H9 (cell line): ENCODE measurements around the gene GAPT. TPM values are rescaled to one million over a fixed set of nuclear protein-coding genes. Genes with fewer than 3 reads are reported as not detected.

Experiments used
- DNase-seq: peaks from one replicate; pipeline ENCODE4 v3.0.0-alpha.2; 2017
- H2AFZ ChIP-seq: one replicate; pipeline ENCODE4 v1.6.1; 2013; ENCODE audit warnings: mild to moderate bottlenecking, low read length, control low read depth, moderate library complexity
- H2AK5ac ChIP-seq: 2 replicates; pipeline ENCODE4 v1.6.1; 2013; ENCODE audit warnings: low read length, control low read depth, mixed read lengths; ENCODE audit not compliant: insufficient read length
- H2BK120ac ChIP-seq: one replicate; pipeline ENCODE4 v1.6.1; 2013; ENCODE audit warnings: low read depth, mild to moderate bottlenecking, low read length, control low read depth, inconsistent platforms; ENCODE audit not compliant: poor library complexity, severe bottlenecking
- H2BK12ac ChIP-seq: 2 replicates; pipeline ENCODE4 v1.6.1; 2013; ENCODE audit warnings: low read length, control low read depth, mixed read lengths, low read depth; ENCODE audit not compliant: insufficient read length
- H2BK15ac ChIP-seq: 2 replicates; pipeline ENCODE4 v1.6.1; 2013; ENCODE audit warnings: low read depth, low read length, control low read depth
- H2BK20ac ChIP-seq: one replicate; pipeline ENCODE4 v1.6.1; 2013; ENCODE audit warnings: low read depth, mild to moderate bottlenecking, low read length, control low read depth, inconsistent platforms; ENCODE audit not compliant: poor library complexity, severe bottlenecking
- H2BK5ac ChIP-seq: 2 replicates; pipeline ENCODE4 v1.6.1; 2013; ENCODE audit warnings: low read length, control low read depth, mixed read lengths; ENCODE audit not compliant: insufficient read length
- H3K14ac ChIP-seq: 2 replicates; pipeline ENCODE4 v1.6.1; 2013; ENCODE audit warnings: low read length, control low read depth; ENCODE audit not compliant: insufficient read depth
- H3K18ac ChIP-seq: 2 replicates; pipeline ENCODE4 v1.6.1; 2013; ENCODE audit warnings: low read depth, mild to moderate bottlenecking, mixed read lengths, low read length, control low read depth; ENCODE audit not compliant: insufficient read length
- H3K23ac ChIP-seq: 2 replicates; pipeline ENCODE4 v1.6.1; 2013; ENCODE audit warnings: low read length, control low read depth, mixed read lengths, low read depth; ENCODE audit not compliant: insufficient read length
- H3K23me2 ChIP-seq: 2 replicates; pipeline ENCODE4 v1.6.1; 2013; ENCODE audit warnings: low read depth, mild to moderate bottlenecking, mixed read lengths, low read length, control low read depth; ENCODE audit not compliant: insufficient read length, poor library complexity, severe bottlenecking
- H3K27ac ChIP-seq: 2 replicates; pipeline ENCODE4 v1.5.1; 2013; ENCODE audit warnings: low read length, control low read depth, mixed read lengths, low read depth; ENCODE audit not compliant: insufficient read length
- H3K27me3 ChIP-seq: 2 replicates; pipeline ENCODE4 v1.6.1; 2013; ENCODE audit warnings: low read length, control low read depth, inconsistent platforms; ENCODE audit not compliant: insufficient read depth
- H3K4ac ChIP-seq: 2 replicates; pipeline ENCODE4 v1.6.1; 2013; ENCODE audit warnings: low read depth, mild to moderate bottlenecking, control low read depth, inconsistent platforms, low read length, moderate library complexity
- H3K4me1 ChIP-seq: 2 replicates; pipeline ENCODE4 v1.6.1; 2013; ENCODE audit warnings: low read length, control low read depth, inconsistent platforms; ENCODE audit not compliant: insufficient read depth
- H3K4me2 ChIP-seq: 2 replicates; pipeline ENCODE4 v1.6.1; 2013; ENCODE audit warnings: low read length, control low read depth, mixed read lengths; ENCODE audit not compliant: insufficient read length, insufficient read depth
- H3K56ac ChIP-seq: 2 replicates; pipeline ENCODE4 v1.6.1; 2013; ENCODE audit warnings: low read depth, mild to moderate bottlenecking, mixed read lengths, low read length, control low read depth; ENCODE audit not compliant: insufficient read length
- H3K79me1 ChIP-seq: 2 replicates; pipeline ENCODE4 v1.6.1; 2013; ENCODE audit warnings: low read depth, mild to moderate bottlenecking, moderate library complexity, low read length, control low read depth, inconsistent platforms; ENCODE audit not compliant: insufficient read depth, poor library complexity, severe bottlenecking
- H3K79me2 ChIP-seq: 2 replicates; pipeline ENCODE4 v1.6.1; 2013; ENCODE audit warnings: low read length, control low read depth, inconsistent platforms; ENCODE audit not compliant: insufficient read depth
- H3K9ac ChIP-seq: 2 replicates; pipeline ENCODE4 v1.6.1; 2013; ENCODE audit warnings: low read length, control low read depth, mixed read lengths; ENCODE audit not compliant: insufficient read length; ENCODE audit errors: extremely low read depth
- H3K9me3 ChIP-seq: one replicate; pipeline ENCODE4 v1.6.1; 2013; ENCODE audit warnings: low read depth, low read length, inconsistent platforms; ENCODE audit not compliant: control insufficient read depth
- H3T11ph ChIP-seq: one replicate; pipeline ENCODE4 v1.6.1; 2013; ENCODE audit warnings: mild to moderate bottlenecking, low read length, control low read depth, inconsistent platforms
- H4K20me1 ChIP-seq: one replicate; pipeline ENCODE4 v1.6.1; 2013; ENCODE audit not compliant: control insufficient read depth, insufficient read length, insufficient read depth
- H4K5ac ChIP-seq: 2 replicates; pipeline ENCODE4 v1.6.1; 2013; ENCODE audit warnings: low read depth, mild to moderate bottlenecking, mixed read lengths, low read length, control low read depth; ENCODE audit not compliant: insufficient read length
- H4K8ac ChIP-seq: replicated peaks from 2 replicates; pipeline ENCODE4 v1.6.1; 2013; ENCODE audit warnings: low read length, control low read depth, mixed read lengths, low read depth; ENCODE audit not compliant: insufficient read length
- H4K91ac ChIP-seq: 2 replicates; pipeline ENCODE4 v1.6.1; 2013; ENCODE audit warnings: low read depth, mild to moderate bottlenecking, moderate library complexity, mixed read lengths, low read length, control low read depth; ENCODE audit not compliant: insufficient read length
- H3K27ac Mint-ChIP-seq, 3 experiments: 2 replicates in 2 of 3; 3 replicates in 1 of 3; pipeline ENCODE4 v1.8.0; 2020 to 2021; ENCODE audit warnings: mixed read lengths in 3 of 3, mild to moderate bottlenecking in 1 of 3, moderate library complexity in 1 of 3
- H3K27me3 Mint-ChIP-seq: 2 replicates; pipeline ENCODE4 v1.8.0; 2021; ENCODE audit warnings: low read depth, mild to moderate bottlenecking, moderate library complexity, mixed read lengths
- H3K36me3 Mint-ChIP-seq, 3 experiments: 2 replicates in 2 of 3; 3 replicates in 1 of 3; pipeline ENCODE4 v1.8.0; 2020 to 2021; ENCODE audit warnings: low read depth in 3 of 3, mixed read lengths in 3 of 3; ENCODE audit not compliant: insufficient read depth in 1 of 3
- H3K4me1 Mint-ChIP-seq, 2 experiments: 2 replicates each; pipeline ENCODE4 v1.8.0; 2020; ENCODE audit warnings: mixed read lengths in 2 of 2
- H3K4me3 Mint-ChIP-seq, 2 experiments: 2 replicates in 1 of 2; 3 replicates in 1 of 2; pipeline ENCODE4 v1.8.0; 2020 to 2021; ENCODE audit warnings: mild to moderate bottlenecking in 2 of 2, mixed read lengths in 2 of 2, moderate library complexity in 1 of 2
- H3K9me3 Mint-ChIP-seq, 2 experiments: 2 replicates in 1 of 2; 3 replicates in 1 of 2; pipeline ENCODE4 v1.8.0; 2020; ENCODE audit warnings: mild to moderate bottlenecking in 2 of 2, mixed read lengths in 2 of 2, moderate library complexity in 1 of 2
- WGBS: extraction: QIAGEN DNeasy Blood & Tissue Kit; methylation state at CpG from one replicate; pipeline ENCODE4 v1.1.7; 2013; ENCODE audit warnings: missing lambda C conversion rate, low lambda C conversion rate, mixed read lengths; ENCODE audit not compliant: insufficient read length; ENCODE audit errors: extremely low coverage; 5-methylcytosine and 5-hydroxymethylcytosine counted together
- total RNA-seq: library from RNA; stranded (reverse); gene quantifications from 2 replicates; pipeline ENCODE4 v1.2.1, GENCODE V29; 2021
- TF ChIP-seq, protein P1 (sequence below): fragments of 200-600 bp; sonication (generic); conservative IDR thresholded peaks from 3 replicates; pipeline ENCODE4 v1.8.0; 2021; ENCODE audit warnings: antibody characterized with exemption, mild to moderate bottlenecking

The GAPT gene
- total RNA-seq, 1 experiment from 2014 or later: not detected

- Histone ChIP-seq H4K20me1 (no peaks in the 10 kb centered on the region), H3K14ac (no peak overlapping the region), H3K18ac (no peak overlapping the region), H2BK20ac (no peak overlapping the region), H2BK15ac (no peak overlapping the region), H2BK5ac (no peak overlapping the region), H3K4ac (no peak overlapping the region), H3K79me1 (no peaks in the 10 kb centered on the region), H3K79me2 (no peaks in the 10 kb centered on the region), H4K91ac (no peak overlapping the region), H3K23me2 (no peaks in the 10 kb centered on the region), H3K27me3 (no peaks in the 10 kb centered on the region), H4K8ac (no peak overlapping the region), H3K56ac (no peak overlapping the region), H2BK120ac (no peak overlapping the region), H4K5ac (no peak overlapping the region), H3K27ac (no peak overlapping the region), H3K4me2 (no peak overlapping the region), H2BK12ac (no peak overlapping the region), H3T11ph (no peak overlapping the region), H3K4me1 (no peaks in the 10 kb centered on the region; the same call in 1 of the 2 replicates), H3K23ac (no peak overlapping the region), H2AFZ (no peak overlapping the region), H2AK5ac (no peak overlapping the region), H3K9me3 (no peaks in the 10 kb centered on the region), H3K9ac (no peak overlapping the region)
- Mint-ChIP-seq H3K27me3 (no peaks in the 10 kb centered on the region), H3K9me3 (no peaks in the 10 kb centered on the region), H3K27ac (no peak overlapping the region), H3K36me3 (no peaks in the 10 kb centered on the region), H3K4me3 (no peak overlapping the region), H3K4me1 (peaks cover 13 to 20% of the 10 kb centered on the region in 2 experiments)
- no CpG with 5 or more reads among the region's 1 CpG for WGBS
- no peak for DNase-seq
- TF ChIP-seq, protein P1, sequence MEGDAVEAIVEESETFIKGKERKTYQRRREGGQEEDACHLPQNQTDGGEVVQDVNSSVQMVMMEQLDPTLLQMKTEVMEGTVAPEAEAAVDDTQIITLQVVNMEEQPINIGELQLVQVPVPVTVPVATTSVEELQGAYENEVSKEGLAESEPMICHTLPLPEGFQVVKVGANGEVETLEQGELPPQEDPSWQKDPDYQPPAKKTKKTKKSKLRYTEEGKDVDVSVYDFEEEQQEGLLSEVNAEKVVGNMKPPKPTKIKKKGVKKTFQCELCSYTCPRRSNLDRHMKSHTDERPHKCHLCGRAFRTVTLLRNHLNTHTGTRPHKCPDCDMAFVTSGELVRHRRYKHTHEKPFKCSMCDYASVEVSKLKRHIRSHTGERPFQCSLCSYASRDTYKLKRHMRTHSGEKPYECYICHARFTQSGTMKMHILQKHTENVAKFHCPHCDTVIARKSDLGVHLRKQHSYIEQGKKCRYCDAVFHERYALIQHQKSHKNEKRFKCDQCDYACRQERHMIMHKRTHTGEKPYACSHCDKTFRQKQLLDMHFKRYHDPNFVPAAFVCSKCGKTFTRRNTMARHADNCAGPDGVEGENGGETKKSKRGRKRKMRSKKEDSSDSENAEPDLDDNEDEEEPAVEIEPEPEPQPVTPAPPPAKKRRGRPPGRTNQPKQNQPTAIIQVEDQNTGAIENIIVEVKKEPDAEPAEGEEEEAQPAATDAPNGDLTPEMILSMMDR: no peak
Measured at GRCh38 chr5:58486290-58486689, 4.9 kb upstream of the GAPT start.
